SK-N-SH treated with all-trans-retinoic acid at 6 μM for 48 hours (cell line): Measurements from ENCODE around the gene GTF2F2.

Source experiments
- ATAC-seq: fragments of 200-7000 bp; cut with Tn5 transposase; 3 replicates; pipeline ENCODE4 v1.9.1; 2020; ENCODE audit warnings: mild to moderate bottlenecking, moderate library complexity
- ARNTL ChIP-seq: fragments of 450-650 bp; formaldehyde crosslinking; IDR thresholded peaks from 2 replicates; pipeline ENCODE4 v1.5.0; 2020; ENCODE audit warnings: low read depth, mild to moderate bottlenecking, moderate library complexity, borderline replicate concordance
- BACH2 ChIP-seq: fragments of 250-450 bp; sonication (Bioruptor Pico); IDR thresholded peaks from 2 replicates; pipeline ENCODE4 v1.9.0; 2021; ENCODE audit warnings: mild to moderate bottlenecking, borderline replicate concordance
- CSDC2 ChIP-seq: fragments of 250-450 bp; sonication (Bioruptor Pico); IDR thresholded peaks from 2 replicates; pipeline ENCODE4 v1.5.0; 2020; ENCODE audit warnings: mild to moderate bottlenecking, moderate library complexity
- CSRNP3 ChIP-seq: fragments of 250-450 bp; sonication (Bioruptor Pico); IDR thresholded peaks from 2 replicates; pipeline ENCODE4 v1.5.1; 2021; ENCODE audit warnings: mild to moderate bottlenecking, moderate library complexity
- ESRRG ChIP-seq: fragments of 250-450 bp; sonication (Bioruptor Pico); IDR thresholded peaks from 2 replicates; pipeline ENCODE4 v1.6.1; 2021; ENCODE audit warnings: mild to moderate bottlenecking
- GLIS3 ChIP-seq: fragments of 250-450 bp; sonication (Bioruptor Pico); IDR thresholded peaks from 2 replicates; pipeline ENCODE4 v1.5.0; 2020; ENCODE audit warnings: mild to moderate bottlenecking, moderate library complexity
- ISL1 ChIP-seq: fragments of 250-450 bp; sonication (Bioruptor Pico); IDR thresholded peaks from 2 replicates; pipeline ENCODE4 v2.1.2; 2022; ENCODE audit warnings: mild to moderate bottlenecking, moderate library complexity
- OSR1 ChIP-seq: fragments of 250-450 bp; sonication (Bioruptor Pico); IDR thresholded peaks from 2 replicates; pipeline ENCODE4 v1.8.0; 2022; ENCODE audit warnings: moderate library complexity, mild to moderate bottlenecking, inconsistent platforms
- SNAI2 ChIP-seq: fragments of 250-450 bp; sonication (Bioruptor Pico); IDR thresholded peaks from 2 replicates; pipeline ENCODE4 v1.5.0; 2020; ENCODE audit warnings: mild to moderate bottlenecking, moderate library complexity
- TCF4 ChIP-seq: fragments of 250-450 bp; sonication (Bioruptor Pico); IDR thresholded peaks from 2 replicates; pipeline ENCODE4 v1.8.0; 2021; ENCODE audit warnings: mild to moderate bottlenecking, moderate library complexity, borderline replicate concordance
- TOX ChIP-seq: fragments of 250-450 bp; sonication (Bioruptor Pico); IDR thresholded peaks from 2 replicates; pipeline ENCODE4 v1.8.0; 2021; ENCODE audit warnings: mild to moderate bottlenecking, moderate library complexity, borderline replicate concordance
- TSHZ2 ChIP-seq: fragments of 250-450 bp; sonication (Bioruptor Pico); IDR thresholded peaks from 2 replicates; pipeline ENCODE4 v1.5.0; 2020; ENCODE audit warnings: mild to moderate bottlenecking, moderate library complexity
- ZC3H10 ChIP-seq: fragments of 250-450 bp; sonication (Bioruptor Pico); IDR thresholded peaks from 2 replicates; pipeline ENCODE4 v1.5.1; 2021; ENCODE audit warnings: mild to moderate bottlenecking, moderate library complexity
- ZFP30 ChIP-seq: fragments of 450-650 bp; formaldehyde crosslinking; IDR thresholded peaks from 2 replicates; pipeline ENCODE4 v1.5.0; 2022; ENCODE audit warnings: mild to moderate bottlenecking, moderate library complexity
- ZNF565 ChIP-seq: fragments of 450-650 bp; formaldehyde crosslinking; conservative IDR thresholded peaks from 2 replicates; pipeline ENCODE4 v1.5.0; 2020; ENCODE audit warnings: low read depth, mild to moderate bottlenecking, moderate library complexity
- ZNF70 ChIP-seq: fragments of 450-650 bp; formaldehyde crosslinking; IDR thresholded peaks from 2 replicates; pipeline ENCODE4 v1.5.0; 2020; ENCODE audit warnings: mild to moderate bottlenecking, moderate library complexity
- ZNF8 ChIP-seq: fragments of 450-650 bp; formaldehyde crosslinking; IDR thresholded peaks from 2 replicates; pipeline ENCODE4 v1.5.0; 2020; ENCODE audit warnings: mild to moderate bottlenecking, moderate library complexity
- TF ChIP-seq, protein P1 (sequence below): fragments of 250-450 bp; sonication (Bioruptor Pico); IDR thresholded peaks from 2 replicates; pipeline ENCODE4 v1.8.0; 2020; ENCODE audit warnings: mild to moderate bottlenecking, moderate library complexity, borderline replicate concordance
- TF ChIP-seq, protein P2 (sequence below): fragments of 250-450 bp; sonication (Bioruptor Pico); IDR thresholded peaks from 2 replicates; pipeline ENCODE4 v1.5.1; 2020; ENCODE audit warnings: low read depth, mild to moderate bottlenecking, moderate library complexity

GTF2F2 gene

DNA sequence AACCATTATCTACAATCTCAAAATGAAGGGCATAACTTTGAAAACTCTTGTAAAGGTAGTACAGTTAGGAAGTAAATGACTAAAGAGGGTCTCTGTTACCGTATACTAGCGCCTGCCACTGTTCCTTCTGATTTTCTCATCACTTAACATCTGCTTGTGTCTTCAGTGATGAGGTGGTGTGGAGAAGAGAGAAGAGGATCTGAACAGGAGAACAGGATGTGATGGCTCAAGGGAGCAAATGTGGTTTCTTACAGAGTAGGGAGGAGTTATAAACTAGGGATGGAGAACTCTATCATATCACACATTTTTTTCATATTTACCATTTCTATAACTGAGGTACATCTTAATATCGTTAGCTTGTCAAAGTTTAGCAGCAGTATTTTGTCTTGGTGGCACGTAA is 79.4 kb downstream of the GTF2F2 start:
- no peak for TF ChIP-seq TOX (CRISPR knock-in tag)
- no peak for TF ChIP-seq ZFP30 (CRISPR knock-in tag)
- TF ChIP-seq ZNF70 (CRISPR knock-in tag), result no peak
- TF ChIP-seq TCF4 (CRISPR knock-in tag), result no peak
- no peak for TF ChIP-seq ISL1 (CRISPR knock-in tag)
- no peak for TF ChIP-seq TSHZ2 (CRISPR knock-in tag)
- TF ChIP-seq GLIS3 (CRISPR knock-in tag), result no peak
- TF ChIP-seq, protein P1, sequence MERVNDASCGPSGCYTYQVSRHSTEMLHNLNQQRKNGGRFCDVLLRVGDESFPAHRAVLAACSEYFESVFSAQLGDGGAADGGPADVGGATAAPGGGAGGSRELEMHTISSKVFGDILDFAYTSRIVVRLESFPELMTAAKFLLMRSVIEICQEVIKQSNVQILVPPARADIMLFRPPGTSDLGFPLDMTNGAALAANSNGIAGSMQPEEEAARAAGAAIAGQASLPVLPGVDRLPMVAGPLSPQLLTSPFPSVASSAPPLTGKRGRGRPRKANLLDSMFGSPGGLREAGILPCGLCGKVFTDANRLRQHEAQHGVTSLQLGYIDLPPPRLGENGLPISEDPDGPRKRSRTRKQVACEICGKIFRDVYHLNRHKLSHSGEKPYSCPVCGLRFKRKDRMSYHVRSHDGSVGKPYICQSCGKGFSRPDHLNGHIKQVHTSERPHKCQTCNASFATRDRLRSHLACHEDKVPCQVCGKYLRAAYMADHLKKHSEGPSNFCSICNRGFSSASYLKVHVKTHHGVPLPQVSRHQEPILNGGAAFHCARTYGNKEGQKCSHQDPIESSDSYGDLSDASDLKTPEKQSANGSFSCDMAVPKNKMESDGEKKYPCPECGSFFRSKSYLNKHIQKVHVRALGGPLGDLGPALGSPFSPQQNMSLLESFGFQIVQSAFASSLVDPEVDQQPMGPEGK, result no peak
- TF ChIP-seq, all 23 proteins: peak for 0
- ATAC-seq, result peak; percentile 42; the same call in 2 of the 3 replicates

DNA sequence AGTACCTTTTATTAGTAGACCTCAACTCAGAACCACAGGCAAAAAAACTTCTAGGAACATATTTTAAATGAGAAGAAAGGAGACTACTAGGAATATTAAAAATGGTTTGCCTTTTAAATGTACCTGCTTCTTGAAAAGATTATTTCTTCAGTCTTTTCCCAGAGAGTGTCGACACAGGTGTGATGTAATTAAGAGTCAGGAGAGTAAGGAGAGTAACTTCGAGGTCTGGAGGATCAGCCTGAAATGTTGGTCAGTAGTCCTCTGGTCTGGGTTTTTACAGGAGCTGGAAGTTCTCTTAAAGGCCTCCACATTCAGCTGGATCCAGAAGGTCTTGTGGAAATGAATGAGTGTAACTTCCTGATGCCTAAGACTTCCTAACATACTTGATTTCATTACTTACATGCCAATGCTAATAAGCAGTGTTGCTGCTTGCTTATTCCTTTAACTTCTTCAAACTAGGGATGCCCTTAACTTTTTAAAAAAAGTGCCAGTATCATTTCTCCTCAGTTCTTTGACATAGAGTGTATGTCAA is 80.5 kb downstream of the GTF2F2 start, which contains the start of gene KCTD4:
Gene KCTD4, minus strand, starts transcription at position 345 of the 532 bp plus-strand sequence. CDS start 6,478 bp downstream, outside the sequence.
- ATAC-seq, result peak; percentile 61
- TF ChIP-seq TCF4 (CRISPR knock-in tag), result no peak
- TF ChIP-seq, protein P1, result no peak
- TF ChIP-seq ARNTL, result no peak
- no peak for TF ChIP-seq TOX (CRISPR knock-in tag)
- TF ChIP-seq CSRNP3, result no peak
- no peak for TF ChIP-seq OSR1
- TF ChIP-seq CSDC2, result no peak
- TF ChIP-seq ZNF565 (CRISPR knock-in tag), result no peak
- TF ChIP-seq ZNF8 (CRISPR knock-in tag), result no peak
- TF ChIP-seq TSHZ2 (CRISPR knock-in tag), result no peak
- no peak for TF ChIP-seq ESRRG
- TF ChIP-seq ISL1 (CRISPR knock-in tag), result no peak
- TF ChIP-seq GLIS3 (CRISPR knock-in tag), result no peak
- no peak for TF ChIP-seq BACH2 (CRISPR knock-in tag)
- TF ChIP-seq, all 23 proteins: peak for 0

DNA sequence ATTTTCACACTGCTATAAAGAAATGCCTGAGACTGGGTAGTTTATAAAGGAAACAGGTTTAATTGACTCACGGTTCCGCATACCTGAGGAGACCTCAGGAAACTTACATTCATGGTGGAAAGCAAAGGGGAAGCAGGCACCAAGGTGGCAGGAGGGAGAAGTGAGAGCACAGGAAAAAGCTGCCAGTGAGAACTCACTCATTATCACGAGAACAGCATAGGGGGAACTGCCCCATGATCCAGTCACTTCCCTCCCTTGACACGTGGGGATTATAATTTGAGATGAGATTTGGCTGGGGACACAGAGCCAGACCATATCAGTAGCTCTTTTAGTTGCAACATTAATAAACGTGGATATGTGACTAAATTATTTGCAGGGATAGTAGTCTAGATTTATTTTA is 84.8 kb downstream of the GTF2F2 start:
- ATAC-seq, result no peak
- TF ChIP-seq BACH2 (CRISPR knock-in tag), result no peak

DNA sequence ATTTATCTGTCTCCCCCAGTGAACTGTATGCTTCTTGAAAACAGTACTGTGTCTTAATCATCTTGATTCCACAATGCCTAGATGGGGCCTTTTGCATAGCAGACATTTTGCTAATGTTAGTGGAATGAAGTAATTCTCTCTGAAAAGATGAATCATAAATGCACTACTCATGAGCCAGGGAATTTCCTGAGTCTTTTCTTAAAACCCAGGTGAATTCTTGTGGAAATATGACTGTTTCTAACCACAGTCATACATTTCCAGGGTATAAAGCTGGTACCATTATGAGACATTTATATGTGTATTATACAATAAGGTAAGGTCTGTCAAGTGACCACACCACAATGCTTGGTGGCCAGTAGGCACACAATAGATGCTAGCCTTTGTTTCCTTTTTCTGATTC is 86.0 kb downstream of the GTF2F2 start:
- ATAC-seq, result peak; percentile 93
- TF ChIP-seq ISL1 (CRISPR knock-in tag) (peak; percentile 74), SNAI2 (CRISPR knock-in tag) (no peak), ZC3H10 (CRISPR knock-in tag) (peak; percentile 22; the same call in 1 of the 2 replicates)
- TF ChIP-seq, protein P2, sequence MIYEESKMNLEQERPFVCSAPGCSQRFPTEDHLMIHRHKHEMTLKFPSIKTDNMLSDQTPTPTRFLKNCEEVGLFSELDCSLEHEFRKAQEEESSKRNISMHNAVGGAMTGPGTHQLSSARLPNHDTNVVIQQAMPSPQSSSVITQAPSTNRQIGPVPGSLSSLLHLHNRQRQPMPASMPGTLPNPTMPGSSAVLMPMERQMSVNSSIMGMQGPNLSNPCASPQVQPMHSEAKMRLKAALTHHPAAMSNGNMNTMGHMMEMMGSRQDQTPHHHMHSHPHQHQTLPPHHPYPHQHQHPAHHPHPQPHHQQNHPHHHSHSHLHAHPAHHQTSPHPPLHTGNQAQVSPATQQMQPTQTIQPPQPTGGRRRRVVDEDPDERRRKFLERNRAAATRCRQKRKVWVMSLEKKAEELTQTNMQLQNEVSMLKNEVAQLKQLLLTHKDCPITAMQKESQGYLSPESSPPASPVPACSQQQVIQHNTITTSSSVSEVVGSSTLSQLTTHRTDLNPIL (CRISPR knock-in tag), result peak; percentile 69; the same call in 1 of the 2 replicates
